Activated naive CD8-positive, alpha-beta T cell treated with anti-CD3 and anti-CD28 coated beads, Interleukin-2, amount 50 U/mL, for 16 hours (primary cell): ENCODE measurements around the gene ZBTB43.

Experiments
- DNase-seq: peaks from one replicate; pipeline ENCODE4 v3.0.0-alpha.2; 2020; ENCODE audit warnings: low read depth, low spot score

ZBTB43 gene

GRCh38 chr9:126857261-126857960, 52.6 kb downstream of the ZBTB43 start:
- no peak for DNase-seq

GRCh38 chr9:126859111-126859510, 54.3 kb downstream of the ZBTB43 start:
- DNase-seq: no peak

- peak; percentile 47 for DNase-seq
Measured at GRCh38 chr9:126860077-126860756, 55.4 kb downstream of the ZBTB43 start, which contains the start of gene ZBTB34. TSS of gene ZBTB34 (plus strand) at chr9:126860639. CDS start at chr9:126879400, 18,761 bp downstream.

DNA sequence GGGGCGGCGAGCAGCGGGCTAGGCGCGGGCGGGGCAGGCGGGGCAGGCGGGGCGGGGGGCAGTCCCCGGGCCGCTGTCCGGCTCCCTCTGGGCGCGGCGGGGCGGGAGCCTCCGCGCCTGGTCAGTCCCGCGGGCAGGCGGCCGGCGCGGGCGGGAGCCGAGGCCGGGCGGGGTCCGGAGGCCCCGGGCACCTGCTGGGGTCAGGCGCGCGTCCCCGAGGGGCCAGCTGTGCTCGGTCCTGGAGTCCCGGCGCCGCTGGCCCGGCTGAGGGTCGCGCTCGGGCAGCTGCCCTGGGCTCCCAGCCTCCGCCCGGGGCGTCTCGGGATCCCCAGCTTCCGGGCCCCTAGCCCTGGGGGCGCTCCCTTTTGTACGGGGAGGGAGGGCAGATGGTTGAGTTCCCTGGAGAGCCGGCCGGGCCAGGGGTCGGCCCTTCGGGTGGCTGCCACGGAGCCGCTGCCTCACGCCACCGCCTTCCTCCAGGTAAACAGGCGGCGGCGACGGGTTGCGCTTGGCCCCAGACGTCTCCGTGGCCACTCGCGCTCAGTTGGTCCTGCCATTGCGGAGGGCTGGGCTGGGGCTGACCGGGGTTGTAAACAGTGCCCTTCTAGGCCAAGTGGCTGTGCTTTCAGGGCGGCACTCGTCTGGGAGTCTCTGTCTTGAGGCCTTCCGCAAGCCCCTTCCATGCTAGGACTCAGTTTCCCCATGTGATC, 56.1 kb downstream of the ZBTB43 start:
- no peak for DNase-seq

GRCh38 chr9:126861707-126862103, 56.9 kb downstream of the ZBTB43 start:
- no peak for DNase-seq

DNA sequence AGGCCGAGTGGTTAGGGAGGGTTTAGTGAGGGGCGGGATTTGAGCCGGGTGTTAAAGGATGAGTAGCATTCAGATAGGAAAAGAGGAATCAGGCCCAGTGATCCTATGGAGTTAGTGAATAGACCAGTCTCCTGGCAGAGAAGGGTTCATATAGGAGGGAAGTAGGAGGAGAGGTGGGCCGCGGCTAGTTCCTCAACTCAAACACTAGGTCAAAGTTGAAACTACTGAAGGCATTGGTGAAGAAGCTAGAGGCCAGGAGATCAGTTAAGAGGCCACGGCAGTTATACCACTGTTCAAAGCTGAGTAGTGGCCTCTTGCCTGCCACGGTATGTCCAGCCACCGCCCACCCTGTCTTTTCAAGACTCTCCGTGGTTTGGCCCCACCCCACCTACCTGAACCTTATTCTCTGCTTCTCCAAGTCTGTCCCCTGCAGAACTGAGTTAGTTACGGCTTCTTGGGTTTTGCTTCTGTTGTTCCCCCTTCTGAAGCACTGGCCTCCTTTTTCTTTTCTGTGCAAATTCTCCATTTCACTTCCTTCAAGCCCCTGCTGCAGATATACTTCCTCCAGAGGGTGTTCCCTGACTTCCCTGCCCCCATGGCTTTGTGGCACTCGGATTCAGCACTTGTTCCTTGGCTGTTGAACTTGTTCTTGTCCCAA, 57.4 kb downstream of the ZBTB43 start:
- DNase-seq: no peak

DNA sequence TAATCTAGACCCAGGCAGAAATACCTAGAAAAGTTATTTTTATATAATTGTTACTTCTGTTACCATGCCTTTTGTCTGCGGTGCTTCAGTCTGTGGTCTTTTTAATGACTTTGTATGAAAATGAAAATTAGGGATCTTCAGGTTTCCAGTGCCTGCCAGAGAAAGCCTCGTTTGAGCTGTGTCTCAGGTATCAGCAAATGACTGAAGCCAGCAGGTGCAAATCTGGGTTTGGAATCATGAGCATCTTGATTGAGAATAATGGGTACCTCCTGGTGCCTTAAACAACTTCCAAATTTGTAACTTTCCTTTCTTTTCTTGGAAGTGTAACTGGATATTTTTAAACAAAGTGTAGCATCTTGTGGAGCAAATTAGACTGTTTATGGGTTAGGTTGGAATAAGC, 59.9 kb downstream of the ZBTB43 start:
- DNase-seq: no peak

DNA sequence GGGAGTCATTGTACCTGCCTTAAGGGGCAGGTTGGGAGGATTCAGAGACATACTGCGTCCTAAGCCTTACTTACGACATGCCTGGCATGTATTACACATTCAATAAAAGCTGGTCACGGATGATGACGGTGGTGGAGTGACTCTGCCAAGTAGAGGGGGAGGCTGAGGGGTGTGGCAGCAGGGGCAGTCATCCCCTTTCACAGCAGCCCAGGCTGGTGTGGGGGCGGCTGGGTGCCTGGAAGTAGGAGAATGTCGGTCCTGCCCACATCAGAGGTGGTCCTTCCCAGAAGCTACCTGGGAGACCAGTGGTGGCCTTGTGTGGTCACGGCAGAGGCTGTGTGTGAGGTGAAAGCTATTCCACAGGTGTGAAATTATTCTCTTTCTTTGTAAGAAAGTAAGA, 64.5 kb downstream of the ZBTB43 start:
- DNase-seq: no peak

DNA sequence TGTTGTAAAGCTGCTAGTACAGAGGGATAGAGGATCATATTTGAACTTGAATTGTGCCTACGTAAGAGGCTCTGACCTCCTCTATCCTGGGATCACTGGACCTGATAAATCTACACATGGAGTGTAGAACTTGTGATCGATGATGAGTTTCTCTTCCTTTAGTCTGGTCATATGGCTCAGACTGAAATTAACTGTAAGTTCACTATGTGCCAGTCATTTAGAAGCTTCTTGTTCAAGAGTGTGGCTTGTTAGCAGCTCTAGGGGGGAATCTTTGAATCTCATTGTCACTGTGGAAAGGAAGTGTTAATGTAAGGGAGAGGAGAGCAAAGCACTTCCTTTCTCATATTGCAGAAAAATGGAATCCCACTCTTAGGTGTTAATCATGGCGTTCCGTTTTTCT, 67.7 kb downstream of the ZBTB43 start:
- DNase-seq: no peak

- no peak for DNase-seq
Measured at GRCh38 chr9:126874546-126875314, 69.9 kb downstream of the ZBTB43 start.

DNA sequence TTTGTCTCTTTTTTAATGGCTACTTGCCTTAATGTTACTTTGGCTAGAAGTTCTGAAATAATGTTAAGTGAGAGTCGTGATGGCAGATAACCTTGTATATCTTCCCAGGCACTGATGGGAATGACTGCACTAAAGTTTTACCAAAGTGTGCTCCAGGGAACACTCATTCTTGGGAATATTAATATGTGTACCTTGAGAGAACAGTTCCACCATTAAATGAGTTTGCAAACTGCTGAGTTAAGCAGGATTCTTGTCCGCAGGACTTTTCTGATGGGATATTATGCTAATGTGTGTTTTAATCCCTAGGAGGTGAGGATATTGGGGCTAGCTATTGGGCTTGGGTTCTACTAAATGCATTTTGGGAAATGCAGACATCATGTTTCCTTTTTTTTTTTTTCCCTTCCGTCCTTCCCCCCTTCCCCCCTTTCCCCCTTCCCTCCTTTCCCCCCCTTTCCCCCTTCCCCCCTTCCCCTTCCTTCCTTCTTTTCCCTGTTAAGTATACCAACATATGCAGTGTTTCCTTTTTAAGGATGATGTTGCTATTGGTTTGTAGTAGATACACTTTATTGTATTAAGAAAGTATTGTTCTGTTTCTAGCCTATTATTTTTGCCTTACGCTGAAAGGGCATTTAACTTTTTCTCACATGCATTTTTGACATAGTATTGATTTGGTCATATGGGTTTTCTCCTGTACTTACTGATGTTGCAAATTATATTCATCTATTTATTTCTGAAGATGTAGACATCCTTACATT, 71.1 kb downstream of the ZBTB43 start:
- no peak for DNase-seq

GRCh38 chr9:126876531-126876930, 71.7 kb downstream of the ZBTB43 start:
- no peak for DNase-seq

- no peak for DNase-seq
Measured at GRCh38 chr9:126877418-126877817, 72.6 kb downstream of the ZBTB43 start.

- DNase-seq: no peak
Measured at GRCh38 chr9:126879288-126879687, 74.4 kb downstream of the ZBTB43 start.

- DNase-seq: no peak
Measured at GRCh38 chr9:126880226-126880946, 75.5 kb downstream of the ZBTB43 start.

GRCh38 chr9:126880947-126881332, 76.1 kb downstream of the ZBTB43 start:
- DNase-seq: no peak

- DNase-seq: no peak
Measured at GRCh38 chr9:126882746-126883145, 77.9 kb downstream of the ZBTB43 start.

- DNase-seq: no peak
Measured at GRCh38 chr9:126883636-126884035, 78.8 kb downstream of the ZBTB43 start.

- DNase-seq: no peak
Measured at GRCh38 chr9:126885131-126885641, 80.3 kb downstream of the ZBTB43 start.
